K562 (cell line): ENCODE measurements around the gene ANTKMT. TPM values are rescaled to one million over a fixed set of nuclear protein-coding genes. Genes with fewer than 3 reads are reported as not detected.

ENCODE experiments used
- HIVEP1 ChIP-seq: fragments of 250-450 bp; sonication (Bioruptor Pico); IDR thresholded peaks from 2 replicates; pipeline ENCODE4 v1.4.0; 2020; ENCODE audit warnings: mild to moderate bottlenecking
- HNRNPLL ChIP-seq: fragments of 200-400 bp; formaldehyde crosslinking; IDR thresholded peaks from 2 replicates; pipeline ENCODE4 v1.6.1; 2017; ENCODE audit warnings: low read length, low read depth, mild to moderate bottlenecking; ENCODE audit not compliant: poor library complexity, severe bottlenecking
- KDM5B ChIP-seq: fragments of 200-600 bp; sonication (generic); IDR thresholded peaks from 2 replicates; pipeline ENCODE4 v1.6.1; 2012; ENCODE audit warnings: low read depth, mild to moderate bottlenecking, moderate library complexity, low read length, control low read depth, inconsistent platforms; ENCODE audit not compliant: insufficient replicate concordance
- MGA ChIP-seq: fragments of 450-650 bp; IDR thresholded peaks from 2 replicates; pipeline ENCODE4 v1.6.1; 2016; ENCODE audit warnings: mild to moderate bottlenecking, moderate library complexity
- THAP12 ChIP-seq: fragments of 250-450 bp; sonication (Bioruptor Pico); IDR thresholded peaks from 2 replicates; pipeline ENCODE4 v1.9.0; 2021; ENCODE audit warnings: mild to moderate bottlenecking, inconsistent platforms
- ZNF146 ChIP-seq: IDR thresholded peaks from one replicate; pipeline ENCODE4 v1.6.1; 2018; ENCODE audit warnings: missing compliant biosample characterization; ENCODE audit not compliant: unreplicated experiment
- ZNF184 ChIP-seq: sonication (generic); formaldehyde crosslinking; IDR thresholded peaks from 2 replicates; pipeline ENCODE4 v1.5.0; 2020; ENCODE audit warnings: missing genetic modification reagents
- ZNF583 ChIP-seq: fragments of 250-450 bp; sonication (Bioruptor Pico); IDR thresholded peaks from 2 replicates; pipeline ENCODE4 v1.4.0; 2020
- polyA plus RNA-seq, 8 experiments: library from polyadenylated mRNA; depleted of rRNA in 4 of 8; stranded (reverse) in 5 of 8; unstranded in 3 of 8; fragments of >200 nt; fragmentation: Nextera tagmentation in 2 of 8; fragmentation: Illumina TruSeq in 1 of 8; extraction: Ambion mirVana in 2 of 8; extraction: Trizol in 1 of 8; gene quantifications; 2 replicates each; pipeline versions ENCODE4 v1.2.1 to v1.2.3, GENCODE V29; 2011 to 2014; ENCODE audit warnings: inconsistent platforms in 1 of 8, missing spikeins in 1 of 8
- total RNA-seq, 7 experiments: library from RNA; depleted of rRNA in 6 of 7; stranded (reverse); fragments of >200 nt in 6 of 7; fragmentation: Illumina TruSeq in 2 of 7; extraction: Trizol in 2 of 7; gene quantifications; 2 replicates each; pipeline versions ENCODE4 v1.2.1 to v1.2.3, GENCODE V29; 2011 to 2021; ENCODE audit warnings: low replicate concordance in 1 of 7
- TF ChIP-seq, protein P1 (sequence below): conservative IDR thresholded peaks from 2 replicates; pipeline ENCODE4 v1.6.1; 2011; ENCODE audit warnings: low read depth, mild to moderate bottlenecking, low read length; ENCODE audit not compliant: control insufficient read depth
- TF ChIP-seq, protein P2 (sequence below): fragments of 250-450 bp; sonication (Bioruptor Pico); IDR thresholded peaks from 2 replicates; pipeline ENCODE4 v1.4.0; 2020

The ANTKMT gene
- total and polyA plus RNA-seq, 9 of the 15 experiments (the other 6 are each of a cell fraction or from before 2014, with no cell fraction given): 0.58 to 217 (median 19.1) TPM

GRCh38 chr16:679814-680624 lies 40.9 kb upstream of the ANTKMT start, which contains the start of gene STUB1 (continued):
- TF ChIP-seq MGA (no peak; the same call in 1 of the 2 replicates), ZNF583 (CRISPR knock-in tag) (no peak), KDM5B (peak; percentile 53), THAP12 (CRISPR knock-in tag) (peak; percentile 45), HNRNPLL (no peak), ZNF146 (CRISPR knock-in tag) (no peak), ZNF184 (CRISPR knock-in tag) (no peak), HIVEP1 (CRISPR knock-in tag) (no peak)
- TF ChIP-seq, protein P1, sequence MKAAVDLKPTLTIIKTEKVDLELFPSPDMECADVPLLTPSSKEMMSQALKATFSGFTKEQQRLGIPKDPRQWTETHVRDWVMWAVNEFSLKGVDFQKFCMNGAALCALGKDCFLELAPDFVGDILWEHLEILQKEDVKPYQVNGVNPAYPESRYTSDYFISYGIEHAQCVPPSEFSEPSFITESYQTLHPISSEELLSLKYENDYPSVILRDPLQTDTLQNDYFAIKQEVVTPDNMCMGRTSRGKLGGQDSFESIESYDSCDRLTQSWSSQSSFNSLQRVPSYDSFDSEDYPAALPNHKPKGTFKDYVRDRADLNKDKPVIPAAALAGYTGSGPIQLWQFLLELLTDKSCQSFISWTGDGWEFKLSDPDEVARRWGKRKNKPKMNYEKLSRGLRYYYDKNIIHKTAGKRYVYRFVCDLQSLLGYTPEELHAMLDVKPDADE: no peak
- TF ChIP-seq, protein P2, sequence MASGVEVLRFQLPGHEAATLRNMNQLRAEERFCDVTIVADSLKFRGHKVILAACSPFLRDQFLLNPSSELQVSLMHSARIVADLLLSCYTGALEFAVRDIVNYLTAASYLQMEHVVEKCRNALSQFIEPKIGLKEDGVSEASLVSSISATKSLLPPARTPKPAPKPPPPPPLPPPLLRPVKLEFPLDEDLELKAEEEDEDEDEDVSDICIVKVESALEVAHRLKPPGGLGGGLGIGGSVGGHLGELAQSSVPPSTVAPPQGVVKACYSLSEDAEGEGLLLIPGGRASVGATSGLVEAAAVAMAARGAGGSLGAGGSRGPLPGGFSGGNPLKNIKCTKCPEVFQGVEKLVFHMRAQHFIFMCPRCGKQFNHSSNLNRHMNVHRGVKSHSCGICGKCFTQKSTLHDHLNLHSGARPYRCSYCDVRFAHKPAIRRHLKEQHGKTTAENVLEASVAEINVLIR (CRISPR knock-in tag): no peak
